OCI-LY7 (cell line): ENCODE results near the gene DFFB. TPM values are rescaled to one million over a fixed set of nuclear protein-coding genes. Genes with fewer than 3 reads are reported as not detected.

Source experiments
- Bru-seq: library from RNA; stranded (reverse); fragments of 400-500 nt; gene quantifications from one replicate; lab custom pipeline; 2021; lab: Mats Ljungman, UMichigan
- BruChase-seq, 2 experiments: library from RNA; stranded (reverse); fragments of 400-500 nt; gene quantifications; one replicate each; lab custom pipeline; 2021; lab: Mats Ljungman, UMichigan
- BruUV-seq: library from RNA; stranded (reverse); fragments of 400-500 nt; replicated peaks from 2 replicates; lab custom pipeline; 2021; lab: Mats Ljungman, UMichigan
- CTCF ChIA-PET: fragments of 300-600 bp; sonication (Branson Sonifier 250); formaldehyde crosslinking; loops from one replicate; lab custom pipeline; 2022; ENCODE audit warnings: antibody characterized with exemption; ENCODE audit not compliant: unreplicated experiment; lab: Charles Lee
- POLR2A ChIA-PET: fragments of 300-600 bp; sonication (Branson Sonifier 250); formaldehyde crosslinking; loops from one replicate; lab custom pipeline; 2022; ENCODE audit warnings: antibody characterized with exemption; lab: Charles Lee
- DNase-seq: peaks from one replicate; pipeline ENCODE4 v3.0.0-alpha.2; 2015; ENCODE audit warnings: low spot score
- H2AFZ ChIP-seq: fragments of 200-600 bp; sonication (generic), shearing (Covaris generic); 2 replicates; pipeline ENCODE4 v1.6.1; 2014; ENCODE audit warnings: mild to moderate bottlenecking, antibody characterized with exemption, low read length, moderate library complexity
- H3K27ac ChIP-seq: fragments of 200-600 bp; sonication (generic); 2 replicates; pipeline ENCODE4 v1.5.1; 2014; ENCODE audit warnings: mixed run types, low read depth, mild to moderate bottlenecking, moderate library complexity, low read length, inconsistent platforms; ENCODE audit not compliant: poor library complexity, severe bottlenecking
- H3K36me3 ChIP-seq: fragments of 200-600 bp; sonication (generic); 2 replicates; pipeline ENCODE4 v1.6.1; 2014; ENCODE audit warnings: mild to moderate bottlenecking, antibody characterized with exemption, low read length, moderate library complexity, mixed read lengths; ENCODE audit not compliant: insufficient read depth
- H3K4me1 ChIP-seq: fragments of 200-600 bp; sonication (generic); 2 replicates; pipeline ENCODE4 v1.5.1; 2014; ENCODE audit warnings: mild to moderate bottlenecking, low read length; ENCODE audit not compliant: insufficient read depth, poor library complexity, severe bottlenecking
- H3K4me2 ChIP-seq: fragments of 200-600 bp; sonication (generic); 2 replicates; pipeline ENCODE4 v1.6.1; 2014; ENCODE audit warnings: mild to moderate bottlenecking, low read length
- H3K4me3 ChIP-seq: fragments of 200-600 bp; sonication (generic); 2 replicates; pipeline ENCODE4 v1.5.1; 2014; ENCODE audit warnings: mild to moderate bottlenecking, low read depth, low read length; ENCODE audit not compliant: poor library complexity, severe bottlenecking
- H3K79me2 ChIP-seq: fragments of 200-600 bp; sonication (generic); 2 replicates; pipeline ENCODE4 v1.6.1; 2016; ENCODE audit warnings: low read depth, mild to moderate bottlenecking, low read length, moderate library complexity, mixed read lengths; ENCODE audit not compliant: insufficient read depth
- H3K9me2 ChIP-seq: fragments of 200-600 bp; sonication (generic); 2 replicates; pipeline ENCODE4 v1.6.1; 2016; ENCODE audit warnings: mild to moderate bottlenecking, low read length, mixed read lengths; ENCODE audit not compliant: insufficient read depth
- H3K9me3 ChIP-seq: fragments of 200-600 bp; sonication (generic); 2 replicates; pipeline ENCODE4 v1.6.1; 2014; ENCODE audit warnings: mild to moderate bottlenecking, mixed run types, low read length, mixed read lengths
- H4K20me1 ChIP-seq: fragments of 200-600 bp; sonication (generic); 2 replicates; pipeline ENCODE4 v1.6.1; 2014; ENCODE audit warnings: mild to moderate bottlenecking, antibody characterized with exemption, low read length, moderate library complexity, mixed read lengths; ENCODE audit not compliant: insufficient read depth
- CTCF ChIP-seq: fragments of 200-600 bp; sonication (generic); conservative IDR thresholded peaks from 2 replicates; pipeline ENCODE4 v1.5.1; 2014; ENCODE audit warnings: mild to moderate bottlenecking, antibody characterized with exemption, low read length, moderate library complexity, mixed read lengths
- EZH2phosphoT487 ChIP-seq: fragments of 200-600 bp; sonication (generic); IDR thresholded peaks from 2 replicates; pipeline ENCODE4 v1.6.1; 2018; ENCODE audit warnings: low read depth, borderline replicate concordance, mild to moderate bottlenecking, mixed run types, antibody characterized with exemption, low read length, moderate library complexity, mixed read lengths
- intact Hi-C: fragments of 100-400 bp; cut with micrococcal nuclease; formaldehyde crosslinking; loops from one replicate; pipeline ENCODE4 v1.10.0; 2022; ENCODE audit not compliant: unreplicated experiment
- long read RNA-seq: library from polyadenylated mRNA; stranded (forward); transcript quantifications from one replicate; pipeline ENCODE4 v2.0.0, GENCODE V29; 2022
- total RNA-seq, 2 experiments: library from RNA; depleted of rRNA in 1 of 2; stranded (reverse); fragments of >200 nt in 1 of 2; shearing (Covaris generic) in 1 of 2; gene quantifications; 2 replicates each; pipeline ENCODE4 v1.2.3, GENCODE V29; 2014 to 2022

Gene DFFB
- total RNA-seq (2014; rRNA removed; shearing (Covaris generic)): 15.2 and 21.6 TPM in 2 replicates
- 16.0 and 17.9 TPM in 2 replicates for total RNA-seq (2022)
- Bru-seq, nascent RNA: percentile 56 among the genes with signal in this experiment
- BruChase-seq, experiment 1, labeled RNA remaining after a 6-hour chase: percentile 63 among the genes with signal in this experiment
- BruChase-seq, experiment 2, labeled RNA remaining after a 2-hour chase: percentile 68 among the genes with signal in this experiment
- long read RNA-seq, transcript DFFB-205 (7 exons, 3,028 nt): major isoform, 18 of 33 reads
- long read RNA-seq, partial matches to known transcripts: 4 of 33 reads
- long read RNA-seq, other reads (novel, unspliced or antisense): 9 of 33 reads

DNA sequence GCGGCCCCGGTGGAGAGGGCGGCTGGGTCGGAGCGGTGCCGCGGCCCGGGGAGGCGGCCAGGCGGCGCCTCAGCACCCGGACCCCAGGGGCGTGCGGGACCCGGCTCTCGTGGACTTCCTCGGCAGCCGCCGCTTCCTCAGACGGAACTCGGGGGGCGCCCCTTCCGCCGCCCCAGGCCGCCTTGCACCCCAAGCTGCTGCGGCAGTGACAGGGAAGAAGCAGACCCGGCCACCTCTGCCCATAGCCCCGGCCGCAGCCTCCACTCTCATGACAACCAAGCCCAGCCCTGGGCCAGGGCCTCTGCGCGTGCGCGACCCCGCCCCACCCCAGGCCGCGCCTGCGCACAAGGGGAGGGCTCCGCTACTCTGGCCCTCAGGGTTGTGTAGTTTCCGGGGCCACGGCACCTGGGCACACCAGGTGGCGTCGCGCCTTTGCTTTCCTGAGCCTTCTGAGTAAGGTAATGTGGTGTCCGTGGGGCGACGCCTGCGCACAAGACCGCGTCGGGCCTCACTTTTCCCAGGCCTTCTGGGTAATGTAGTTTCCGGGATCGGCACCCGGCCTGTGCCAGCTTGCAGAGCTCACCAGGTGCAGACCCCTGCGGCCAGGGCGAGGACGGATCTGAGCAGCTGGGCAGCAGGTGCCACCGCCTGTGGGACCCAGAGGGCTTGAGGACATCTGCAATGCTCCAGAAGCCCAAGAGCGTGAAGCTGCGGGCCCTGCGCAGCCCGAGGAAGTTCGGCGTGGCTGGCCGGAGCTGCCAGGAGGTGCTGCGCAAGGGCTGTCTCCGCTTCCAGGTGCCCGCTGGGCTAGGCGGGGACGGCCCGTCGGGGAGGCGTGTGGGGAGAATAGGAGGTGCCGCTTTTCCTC lies at the start of gene DFFB, which contains the start of gene CEP104:
TSS of gene DFFB (plus strand) at position 554 of the 868 bp plus-strand sequence. CDS start at position 682, 128 bp downstream.
TSS of gene CEP104 (minus strand) at position 289 of the 868 bp plus-strand sequence. CDS start 4,804 bp downstream, outside the sequence.
- peak within 1 kb of the TSS; percentile 79 for H2AFZ ChIP-seq
- peaks cover 7% of the 10 kb centered on the region for H3K36me3 ChIP-seq
- peak; percentile 99 for DNase-seq
- TF ChIP-seq EZH2phosphoT487: no peak
- TF ChIP-seq CTCF: peak; percentile 69
- H3K4me1 ChIP-seq: peaks cover 26% of the 10 kb centered on the region
- CTCF ChIA-PET: interaction anchor here (0.6 to 2.5 kb wide), 5 partner anchors 43 to 190 kb away, joined by 3 to 7 read pairs (median 4); partner anchors contain the start of gene C1orf174
- H3K27ac ChIP-seq: peak within 1 kb of the TSS; percentile 36
- peaks cover 46% of the 10 kb centered on the region for H3K79me2 ChIP-seq
- no peaks in the 10 kb centered on the region for H3K9me3 ChIP-seq
- intact Hi-C loops: loop anchor here (1.0 to 5.0 kb wide), 3 partner anchors 43 to 190 kb away; partner anchors contain the start of gene C1orf174
- H3K9me2 ChIP-seq: no peaks in the 10 kb centered on the region
- POLR2A ChIA-PET: interaction anchor here (0.6 to 1.7 kb wide), 3 partner anchors 44 to 969 kb away, joined by 3 to 6 read pairs (median 3); no protein-coding TSS in a partner anchor
- H3K4me3 ChIP-seq: peak within 1 kb of the TSS; percentile 87
- H4K20me1 ChIP-seq: peaks cover 7% of the 10 kb centered on the region; the same call in 1 of the 2 replicates
- H3K4me2 ChIP-seq: peak within 1 kb of the TSS; percentile 89
- no TSS peak for BruUV-seq

DNA sequence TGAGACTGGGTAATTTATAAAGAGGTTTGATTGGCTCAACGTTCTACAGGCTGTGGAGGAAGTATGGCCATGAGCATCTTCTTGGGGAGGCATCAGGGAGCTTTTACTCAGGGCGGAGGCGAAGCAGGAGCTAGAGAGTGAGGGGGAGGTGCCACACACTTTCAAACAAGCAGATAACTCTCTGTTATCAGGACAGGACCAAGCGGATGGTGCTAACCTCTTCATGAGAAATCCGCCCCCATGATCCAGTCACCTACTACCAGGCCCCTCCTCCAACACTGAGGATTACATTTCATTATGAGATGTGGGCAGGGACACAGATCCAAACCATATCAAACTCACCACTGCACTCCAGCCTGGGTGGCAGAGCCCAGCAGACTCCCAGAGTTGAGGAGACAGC lies 49.5 kb upstream of the DFFB start:
- H2AFZ ChIP-seq: no peak overlapping the region
- BruUV-seq: no TSS peak

More for the DNA sequence above, 49.5 kb upstream of the DFFB start:
- no peaks in the 10 kb centered on the region for H3K4me1 ChIP-seq
- H3K4me2 ChIP-seq: no peak overlapping the region
- ChIA-PET POLR2A (no interaction called here), CTCF (no interaction called here)
- intact Hi-C loops: no loop called here
- no peaks in the 10 kb centered on the region for H4K20me1 ChIP-seq
- H3K27ac ChIP-seq: no peak overlapping the region
- no peak overlapping the region for H3K4me3 ChIP-seq
- no peaks in the 10 kb centered on the region for H3K9me3 ChIP-seq
- no peaks in the 10 kb centered on the region for H3K36me3 ChIP-seq
- H3K9me2 ChIP-seq: no peaks in the 10 kb centered on the region
- TF ChIP-seq EZH2phosphoT487: no peak
- no peak for TF ChIP-seq CTCF
- H3K79me2 ChIP-seq: no peaks in the 10 kb centered on the region
- no peak for DNase-seq
